ENCODE results near the gene SCTR.

SCTR gene

GRCh38 chr2:119449521-119449920 is 74.8 kb downstream of the SCTR start:
- Histone ChIP-seq H3K4me3 (ENCODE audit: low read length) (no peak overlapping the region), H4K20me1 (ENCODE audit: insufficient read depth, low read length) (no peaks in the 10 kb centered on the region), H3K79me2 (ENCODE audit: low read length) (no peaks in the 10 kb centered on the region), H3K9me2 (replicated peaks; ENCODE audit: insufficient read depth, low read length) (no peaks in the 10 kb centered on the region), H3K4me2 (ENCODE audit: low read depth, low read length) (no peak overlapping the region), H3F3A (ENCODE audit: insufficient read depth, low read length) (no peaks in the 10 kb centered on the region), H3K9me3 (replicated peaks; ENCODE audit: insufficient read depth, low read length) (no peaks in the 10 kb centered on the region), H3K27me3 (replicated peaks; ENCODE audit: insufficient read depth, low read length) (no peaks in the 10 kb centered on the region), H3K27ac (ENCODE audit: low read length) (no peak overlapping the region), H3K4me1 (ENCODE audit: low read length) (no peaks in the 10 kb centered on the region), H2AFZ (ENCODE audit: low read length) (no peak overlapping the region), H3K36me3 (replicated peaks; ENCODE audit: insufficient read depth, low read length) (no peaks in the 10 kb centered on the region), H3K9ac (ENCODE audit: low read length) (no peak overlapping the region)
- no peak for DNase-seq
- no peak for TF ChIP-seq EZH2phosphoT487 (IDR thresholded peaks at IDR 0.05; ENCODE audit: low read length)

- no peak for TF ChIP-seq EZH2 (optimal IDR thresholded peaks at IDR 0.05; ENCODE audit: low read depth, low read length)
- no peak for TF ChIP-seq CTCF (IDR thresholded peaks at IDR 0.05; ENCODE audit: low read length)
- TF ChIP-seq EZH2phosphoT487 (IDR thresholded peaks at IDR 0.05; ENCODE audit: low read length), result no peak
- H4K20me1 ChIP-seq (ENCODE audit: insufficient read depth, low read length), result no peaks in the 10 kb centered on the region
- no peak overlapping the region for H3K27ac ChIP-seq (ENCODE audit: low read length)
- no peaks in the 10 kb centered on the region for H3K4me1 ChIP-seq (ENCODE audit: low read length)
- no peaks in the 10 kb centered on the region for H3F3A ChIP-seq (ENCODE audit: insufficient read depth, low read length)
- no peaks in the 10 kb centered on the region for H3K9me3 ChIP-seq (replicated peaks; ENCODE audit: insufficient read depth, low read length)
- H3K79me2 ChIP-seq (ENCODE audit: low read length), result no peaks in the 10 kb centered on the region
- H3K36me3 ChIP-seq (replicated peaks; ENCODE audit: insufficient read depth, low read length), result no peaks in the 10 kb centered on the region
- no peak overlapping the region for H3K9ac ChIP-seq (ENCODE audit: low read length)
- H2AFZ ChIP-seq (ENCODE audit: low read length), result no peak overlapping the region
- H3K4me2 ChIP-seq (ENCODE audit: low read depth, low read length), result no peak overlapping the region
- H3K27me3 ChIP-seq (replicated peaks; ENCODE audit: insufficient read depth, low read length), result no peaks in the 10 kb centered on the region
- no peak overlapping the region for H3K4me3 ChIP-seq (ENCODE audit: low read length)
- DNase-seq, result no peak
- no peaks in the 10 kb centered on the region for H3K9me2 ChIP-seq (replicated peaks; ENCODE audit: insufficient read depth, low read length)
Observed at GRCh38 chr2:119448427-119449141, 75.7 kb downstream of the SCTR start.

- Histone ChIP-seq H3K4me2 (ENCODE audit: low read depth, low read length) (no peak overlapping the region), H3K79me2 (ENCODE audit: low read length) (no peaks in the 10 kb centered on the region), H4K20me1 (ENCODE audit: insufficient read depth, low read length) (no peaks in the 10 kb centered on the region), H3K4me3 (ENCODE audit: low read length) (no peak overlapping the region), H3K9me3 (replicated peaks; ENCODE audit: insufficient read depth, low read length) (no peaks in the 10 kb centered on the region), H3K36me3 (replicated peaks; ENCODE audit: insufficient read depth, low read length) (no peaks in the 10 kb centered on the region), H3K4me1 (ENCODE audit: low read length) (no peaks in the 10 kb centered on the region), H2AFZ (ENCODE audit: low read length) (no peak overlapping the region), H3K27me3 (replicated peaks; ENCODE audit: insufficient read depth, low read length) (no peaks in the 10 kb centered on the region), H3K9ac (ENCODE audit: low read length) (no peak overlapping the region), H3K27ac (ENCODE audit: low read length) (no peak overlapping the region), H3F3A (ENCODE audit: insufficient read depth, low read length) (no peaks in the 10 kb centered on the region), H3K9me2 (replicated peaks; ENCODE audit: insufficient read depth, low read length) (no peaks in the 10 kb centered on the region)
- no peak for DNase-seq
- no peak for TF ChIP-seq EZH2 (optimal IDR thresholded peaks at IDR 0.05; ENCODE audit: low read depth, low read length)
- no peak for TF ChIP-seq CTCF (IDR thresholded peaks at IDR 0.05; ENCODE audit: low read length)
- no peak for TF ChIP-seq EZH2phosphoT487 (IDR thresholded peaks at IDR 0.05; ENCODE audit: low read length)
Observed at GRCh38 chr2:119446037-119446436, 78.2 kb downstream of the SCTR start.

- Histone ChIP-seq H3K4me3 (ENCODE audit: low read length) (no peak overlapping the region), H3K27me3 (replicated peaks; ENCODE audit: insufficient read depth, low read length) (no peaks in the 10 kb centered on the region), H3K79me2 (ENCODE audit: low read length) (no peaks in the 10 kb centered on the region), H3K27ac (ENCODE audit: low read length) (no peak overlapping the region), H3K4me1 (ENCODE audit: low read length) (no peaks in the 10 kb centered on the region), H2AFZ (ENCODE audit: low read length) (no peak overlapping the region), H3K36me3 (replicated peaks; ENCODE audit: insufficient read depth, low read length) (no peaks in the 10 kb centered on the region), H3K9me3 (replicated peaks; ENCODE audit: insufficient read depth, low read length) (no peaks in the 10 kb centered on the region), H3K9me2 (replicated peaks; ENCODE audit: insufficient read depth, low read length) (no peaks in the 10 kb centered on the region), H3K4me2 (ENCODE audit: low read depth, low read length) (no peak overlapping the region), H3F3A (ENCODE audit: insufficient read depth, low read length) (no peaks in the 10 kb centered on the region), H4K20me1 (ENCODE audit: insufficient read depth, low read length) (no peaks in the 10 kb centered on the region), H3K9ac (ENCODE audit: low read length) (no peak overlapping the region)
- TF ChIP-seq EZH2 (optimal IDR thresholded peaks at IDR 0.05; ENCODE audit: low read depth, low read length), result no peak
- no peak for TF ChIP-seq EZH2phosphoT487 (IDR thresholded peaks at IDR 0.05; ENCODE audit: low read length)
- TF ChIP-seq CTCF (IDR thresholded peaks at IDR 0.05; ENCODE audit: low read length), result no peak
- DNase-seq, result no peak
Observed at GRCh38 chr2:119442850-119443249, 81.4 kb downstream of the SCTR start.
